GM18861 (cell line): ENCODE data around the gene KDM6A.
"Not testable (repeated sequence)": the region's sequence is repeated elsewhere in the genome, so short reads cannot be mapped to it uniquely, and the experiment has no call there.

Source experiments
- ATAC-seq: cut with Tn5 transposase; IDR thresholded peaks from one replicate; pipeline ENCODE4 v1.9.1; 2021; ENCODE audit not compliant: unreplicated experiment

KDM6A gene

GRCh38 chrX:44884944-44885343 lies 12.0 kb downstream of the KDM6A start:
- ATAC-seq, result no peak

- no peak for ATAC-seq
Measured at GRCh38 chrX:44889824-44890223, 16.8 kb downstream of the KDM6A start.

GRCh38 chrX:44890247-44890646 lies 17.3 kb downstream of the KDM6A start:
- ATAC-seq, result no peak

GRCh38 chrX:44890687-44891086 lies 17.7 kb downstream of the KDM6A start:
- ATAC-seq, result not testable (repeated sequence)

- ATAC-seq, result no peak
Measured at GRCh38 chrX:44891642-44892041, 18.7 kb downstream of the KDM6A start.

GRCh38 chrX:44896876-44897186 lies 23.8 kb downstream of the KDM6A start:
- no peak for ATAC-seq

GRCh38 chrX:44897539-44897938 lies 24.6 kb downstream of the KDM6A start:
- ATAC-seq, result no peak

GRCh38 chrX:44898411-44899221 lies 25.6 kb downstream of the KDM6A start:
- no peak for ATAC-seq

GRCh38 chrX:44899946-44900345 lies 27.0 kb downstream of the KDM6A start:
- no peak for ATAC-seq

- no peak for ATAC-seq
Measured at GRCh38 chrX:44903107-44903506, 30.1 kb downstream of the KDM6A start.

- no peak for ATAC-seq
Measured at GRCh38 chrX:44903830-44904530, 31.0 kb downstream of the KDM6A start.

- ATAC-seq, result no peak
Measured at GRCh38 chrX:44904542-44905115, 31.6 kb downstream of the KDM6A start.

GRCh38 chrX:44906041-44906440 lies 33.1 kb downstream of the KDM6A start:
- ATAC-seq, result peak; percentile 46

- ATAC-seq, result no peak
Measured at GRCh38 chrX:44906542-44906941, 33.6 kb downstream of the KDM6A start.

GRCh38 chrX:44908153-44908552 lies 35.2 kb downstream of the KDM6A start:
- no peak for ATAC-seq

- no peak for ATAC-seq
Measured at GRCh38 chrX:44908827-44909226, 35.8 kb downstream of the KDM6A start.

GRCh38 chrX:44910508-44910907 lies 37.5 kb downstream of the KDM6A start:
- not testable (repeated sequence) for ATAC-seq

GRCh38 chrX:44911074-44911600 lies 38.1 kb downstream of the KDM6A start:
- not testable (repeated sequence) for ATAC-seq

GRCh38 chrX:44913656-44914531 lies 40.9 kb downstream of the KDM6A start:
- ATAC-seq, result peak; percentile 38

GRCh38 chrX:44914532-44915198 lies 41.7 kb downstream of the KDM6A start:
- ATAC-seq, result peak; percentile 96
